Ovary (tissue), 3 donors: ENCODE data around the gene GPR83.

ENCODE experiments used
- CTCF ChIP-seq, 3 donors: fragments of 450-650 bp in 2 of 3; fragments of 200-600 bp in 1 of 3; IDR thresholded peaks; one replicate each; pipeline versions ENCODE4 v1.5.1 to v1.8.0; 2016 to 2022; ENCODE audit warnings: antibody characterized with exemption in 3 of 3, mild to moderate bottlenecking in 1 of 3
- EP300 ChIP-seq: sonication (generic); formaldehyde crosslinking; IDR thresholded peaks from one replicate; pipeline ENCODE4 v1.6.1; 2017; ENCODE audit warnings: antibody characterized with exemption
- donor health status: DM: no; HTN: no; CAD: no.

- TF ChIP-seq EP300 (no peak), CTCF (IDR thresholded peaks at IDR 0.05) (no peak)
Observed at GRCh38 chr11:94418123-94418765, 17.0 kb upstream of the GPR83 start.
